ENCODE results near the gene BTG2.

Gene BTG2

GRCh38 chr1:203276408-203276807 is 28.9 kb upstream of the BTG2 start:
- no peak for DNase-seq (ENCODE audit: low read depth, low spot score)

- DNase-seq (ENCODE audit: low read depth, low spot score), result no peak
Observed at GRCh38 chr1:203276916-203277545, 28.3 kb upstream of the BTG2 start.

- DNase-seq (ENCODE audit: low read depth, low spot score), result no peak
Observed at GRCh38 chr1:203278082-203278884, 27.0 kb upstream of the BTG2 start.

GRCh38 chr1:203278885-203279406 is 26.4 kb upstream of the BTG2 start:
- no peak for DNase-seq (ENCODE audit: low read depth, low spot score)

- DNase-seq (ENCODE audit: low read depth, low spot score), result no peak
Observed at GRCh38 chr1:203280061-203280460, 25.3 kb upstream of the BTG2 start.

- no peak for DNase-seq (ENCODE audit: low read depth, low spot score)
Observed at GRCh38 chr1:203281033-203281432, 24.3 kb upstream of the BTG2 start.

- no peak for DNase-seq (ENCODE audit: low read depth, low spot score)
Observed at GRCh38 chr1:203281851-203282661, 23.3 kb upstream of the BTG2 start.

GRCh38 chr1:203282720-203283542 is 22.4 kb upstream of the BTG2 start:
- DNase-seq (ENCODE audit: low read depth, low spot score), result no peak

GRCh38 chr1:203283597-203283996 is 21.7 kb upstream of the BTG2 start:
- DNase-seq (ENCODE audit: low read depth, low spot score), result no peak

GRCh38 chr1:203284411-203285123 is 20.8 kb upstream of the BTG2 start:
- DNase-seq (ENCODE audit: low read depth, low spot score), result no peak

- no peak for DNase-seq (ENCODE audit: low read depth, low spot score)
Observed at GRCh38 chr1:203286161-203286984, 18.9 kb upstream of the BTG2 start.

- DNase-seq (ENCODE audit: low read depth, low spot score), result no peak
Observed at GRCh38 chr1:203287109-203287893, 18.0 kb upstream of the BTG2 start.

- no peak for DNase-seq (ENCODE audit: low read depth, low spot score)
Observed at GRCh38 chr1:203287898-203288297, 17.4 kb upstream of the BTG2 start.

- DNase-seq (ENCODE audit: low read depth, low spot score), result no peak
Observed at GRCh38 chr1:203288400-203288799, 16.9 kb upstream of the BTG2 start.

- no peak for DNase-seq (ENCODE audit: low read depth, low spot score)
Observed at GRCh38 chr1:203289281-203289981, 15.9 kb upstream of the BTG2 start.

GRCh38 chr1:203289982-203290260 is 15.4 kb upstream of the BTG2 start:
- DNase-seq (ENCODE audit: low read depth, low spot score), result no peak

GRCh38 chr1:203290261-203291089 is 14.8 kb upstream of the BTG2 start:
- no peak for DNase-seq (ENCODE audit: low read depth, low spot score)
